Measurements from ENCODE around the gene WDR64.
"Not testable (repeated sequence)": the region's sequence is repeated elsewhere in the genome, so short reads cannot be mapped to it uniquely, and the experiment has no call there.

WDR64 gene

GRCh38 chr1:241749041-241749944, 97.2 kb downstream of the WDR64 start:
- no peak for DNase-seq

GRCh38 chr1:241749945-241750695, 98.0 kb downstream of the WDR64 start:
- DNase-seq = no peak

GRCh38 chr1:241751524-241751923, 99.4 kb downstream of the WDR64 start:
- DNase-seq = no peak

- no peak for DNase-seq
These were observed 110.7 kb downstream of the WDR64 start for GRCh38 chr1:241762713-241763339.

- DNase-seq = no peak
These were observed 113.3 kb downstream of the WDR64 start for GRCh38 chr1:241765390-241765789.

GRCh38 chr1:241767737-241768136, 115.7 kb downstream of the WDR64 start:
- no peak for DNase-seq

- no peak for DNase-seq
These were observed 118.0 kb downstream of the WDR64 start for GRCh38 chr1:241770115-241770514.

- no peak for DNase-seq
These were observed 119.0 kb downstream of the WDR64 start for GRCh38 chr1:241771117-241771516.

- DNase-seq = no peak
These were observed 120.9 kb downstream of the WDR64 start for GRCh38 chr1:241772932-241773500.

GRCh38 chr1:241773991-241774390, 121.9 kb downstream of the WDR64 start:
- no peak for DNase-seq

GRCh38 chr1:241775021-241775420, 122.9 kb downstream of the WDR64 start:
- no peak for DNase-seq

- no peak for DNase-seq
These were observed 124.8 kb downstream of the WDR64 start for GRCh38 chr1:241776911-241777310.

GRCh38 chr1:241778117-241778516, 126.0 kb downstream of the WDR64 start:
- DNase-seq = no peak

- no peak for DNase-seq
These were observed 127.8 kb downstream of the WDR64 start for GRCh38 chr1:241779897-241780296.

GRCh38 chr1:241782396-241782795, 130.3 kb downstream of the WDR64 start:
- DNase-seq = no peak

- DNase-seq = no peak
These were observed 135.6 kb downstream of the WDR64 start for GRCh38 chr1:241787691-241788090.

GRCh38 chr1:241789061-241789460, 137.0 kb downstream of the WDR64 start:
- DNase-seq = no peak

GRCh38 chr1:241799416-241799815, 147.3 kb downstream of the WDR64 start:
- no peak for DNase-seq

- DNase-seq = no peak
These were observed 148.6 kb downstream of the WDR64 start for GRCh38 chr1:241800640-241801039.

- DNase-seq = no peak
These were observed 150.8 kb downstream of the WDR64 start for GRCh38 chr1:241802863-241803262.

GRCh38 chr1:241804706-241805105, 152.6 kb downstream of the WDR64 start:
- not testable (repeated sequence) for DNase-seq

- DNase-seq = no peak
These were observed 156.2 kb downstream of the WDR64 start for GRCh38 chr1:241808265-241808664.

GRCh38 chr1:241810769-241811405, 158.8 kb downstream of the WDR64 start:
- no peak for DNase-seq

Measured in activated CD8-positive, alpha-beta memory T cell treated with anti-CD3 and anti-CD28 coated beads for 24 hours (primary cell).